ENCODE measurements around the gene OBSL1. TPM values are rescaled to one million over a fixed set of nuclear protein-coding genes. Genes with fewer than 3 reads are reported as not detected.

The OBSL1 gene
- total and polyA plus RNA-seq, 2 donors from 2014 or later = 89.5 to 123 TPM

DNA sequence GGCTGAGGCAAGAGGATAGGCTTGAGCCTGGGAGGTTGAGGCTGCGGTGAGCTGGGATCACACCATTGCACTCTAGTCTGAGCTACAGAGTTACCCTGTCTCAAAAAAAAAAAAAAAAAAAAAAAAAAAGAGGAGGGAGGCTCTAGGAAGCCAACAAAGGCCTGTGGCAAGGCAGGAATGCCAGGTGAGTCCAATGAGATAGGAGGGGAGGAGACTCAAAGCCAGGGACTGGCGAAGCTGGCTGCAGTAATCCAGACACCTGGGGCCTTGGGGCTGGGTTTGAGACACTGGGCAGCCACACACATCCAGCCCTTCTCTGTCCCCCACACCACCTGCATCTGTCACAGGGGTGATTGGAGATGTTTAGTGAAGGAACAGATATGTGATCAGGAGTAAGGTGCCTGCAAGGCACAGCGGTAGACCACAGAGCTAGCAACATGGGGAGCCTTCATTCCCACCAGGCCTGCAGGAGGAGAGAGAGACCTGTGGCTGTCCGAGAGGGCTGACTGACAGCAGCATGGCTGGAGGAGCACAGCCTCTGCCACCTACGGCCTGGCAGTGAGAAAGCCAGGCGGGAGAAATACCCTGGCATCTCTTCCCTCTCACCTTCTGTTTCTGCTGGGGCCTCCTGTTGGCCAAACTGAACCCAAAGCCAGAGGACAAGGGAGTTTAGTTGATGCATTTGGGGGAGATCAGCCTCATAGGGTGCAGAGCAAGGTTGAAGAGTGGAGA is 37.2 kb downstream of the OBSL1 start:
- no peak overlapping the region for H3K4me3 ChIP-seq (ENCODE audit: low read length in 3 of 3)
- DNase-seq = no peak
- no peak for TF ChIP-seq CTCF (IDR thresholded peaks at IDR 0.05; ENCODE audit: borderline replicate concordance, extremely low read depth, insufficient read depth)
- intact Hi-C loops (cut with DNase I) = loop anchor here (10.0 kb wide), 1 partner anchor 129 kb away; no protein-coding TSS in a partner anchor
- no peak overlapping the region for H3K27ac ChIP-seq (ENCODE audit: low read depth in 2 of 2, low read length in 2 of 2)
- FAIRE-seq = no peak
- H3K4me1 ChIP-seq (ENCODE audit: control insufficient read depth in 2 of 3, insufficient read depth in 2 of 3, low read depth in 1 of 3, low read length in 3 of 3) = no peaks in the 10 kb centered on the region
- no peaks in the 10 kb centered on the region for H3K9me3 ChIP-seq (ENCODE audit: control insufficient read depth in 2 of 3, insufficient read depth in 1 of 3, low read length in 3 of 3)
- H3K9ac ChIP-seq (ENCODE audit: low read length in 3 of 3) = no peak overlapping the region
- peaks cover under 1% of the 10 kb centered on the region for H3K27me3 ChIP-seq (ENCODE audit: control insufficient read depth, insufficient read depth, low read length)
- no peaks in the 10 kb centered on the region for H3K36me3 ChIP-seq (ENCODE audit: control insufficient read depth in 2 of 3, insufficient read depth in 3 of 3, low read length in 3 of 3)

GRCh38 chr2:219532378-219532649 is 39.0 kb downstream of the OBSL1 start:
- no peak for DNase-seq
- no peak for TF ChIP-seq CTCF (IDR thresholded peaks at IDR 0.05; ENCODE audit: borderline replicate concordance, extremely low read depth, insufficient read depth)
- H3K27me3 ChIP-seq (ENCODE audit: control insufficient read depth, insufficient read depth, low read length) = peaks cover 6% of the 10 kb centered on the region
- intact Hi-C loops (cut with DNase I) = loop anchor here (10.0 kb wide), 1 partner anchor 128 kb away; no protein-coding TSS in a partner anchor
- H3K4me1 ChIP-seq (ENCODE audit: control insufficient read depth in 2 of 3, insufficient read depth in 2 of 3, low read depth in 1 of 3, low read length in 3 of 3) = no peaks in the 10 kb centered on the region
- H3K4me3 ChIP-seq (ENCODE audit: low read length in 3 of 3) = no peak overlapping the region
- H3K9me3 ChIP-seq (ENCODE audit: control insufficient read depth in 2 of 3, insufficient read depth in 1 of 3, low read length in 3 of 3) = no peaks in the 10 kb centered on the region
- no peaks in the 10 kb centered on the region for H3K36me3 ChIP-seq (ENCODE audit: control insufficient read depth in 2 of 3, insufficient read depth in 3 of 3, low read length in 3 of 3)
- FAIRE-seq = no peak
- no peak overlapping the region for H3K27ac ChIP-seq (ENCODE audit: low read depth in 2 of 2, low read length in 2 of 2)
- no peak overlapping the region for H3K9ac ChIP-seq (ENCODE audit: low read length in 3 of 3)

DNA sequence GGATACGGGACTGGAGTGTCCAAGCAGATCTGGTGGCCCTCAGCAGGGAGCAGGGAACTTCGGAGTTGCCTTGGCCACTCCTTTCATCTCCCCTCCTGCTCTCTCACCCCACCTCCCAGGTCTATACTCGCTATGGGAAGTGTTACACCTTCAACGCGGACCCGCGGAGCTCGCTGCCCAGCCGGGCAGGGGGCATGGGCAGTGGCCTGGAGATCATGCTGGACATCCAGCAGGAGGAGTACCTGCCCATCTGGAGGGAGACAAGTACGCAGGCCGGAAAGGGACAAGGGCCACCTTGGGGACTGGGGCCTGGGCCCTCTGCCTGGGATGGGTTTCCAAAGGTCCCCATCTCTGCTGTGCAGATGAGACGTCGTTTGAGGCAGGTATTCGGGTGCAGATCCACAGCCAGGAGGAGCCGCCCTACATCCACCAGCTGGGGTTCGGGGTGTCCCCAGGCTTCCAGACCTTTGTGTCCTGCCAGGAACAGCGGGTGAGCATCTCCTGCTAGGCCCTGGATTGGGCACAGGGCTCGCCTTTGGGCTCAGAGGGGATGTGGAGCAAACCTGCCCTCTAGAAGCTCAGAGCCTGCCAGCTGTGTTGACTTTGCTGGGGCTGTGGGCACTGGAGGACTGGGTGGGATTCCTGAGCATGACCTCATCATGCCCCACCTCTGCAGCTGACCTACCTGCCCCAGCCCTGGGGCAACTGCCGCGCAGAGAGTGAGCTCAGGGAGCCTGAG is 39.5 kb downstream of the OBSL1 start:
- H3K4me1 ChIP-seq (ENCODE audit: control insufficient read depth in 2 of 3, insufficient read depth in 2 of 3, low read depth in 1 of 3, low read length in 3 of 3) = no peaks in the 10 kb centered on the region
- no peak for FAIRE-seq

More for the DNA sequence above, 39.5 kb downstream of the OBSL1 start:
- Histone ChIP-seq H3K36me3 (ENCODE audit: control insufficient read depth in 2 of 3, insufficient read depth in 3 of 3, low read length in 3 of 3) (no peaks in the 10 kb centered on the region), H3K9ac (ENCODE audit: low read length in 3 of 3) (no peak overlapping the region), H3K27ac (ENCODE audit: low read depth in 2 of 2, low read length in 2 of 2) (no peak overlapping the region), H3K9me3 (ENCODE audit: control insufficient read depth in 2 of 3, insufficient read depth in 1 of 3, low read length in 3 of 3) (no peaks in the 10 kb centered on the region), H3K4me3 (ENCODE audit: low read length in 3 of 3) (no peak overlapping the region), H3K27me3 (ENCODE audit: control insufficient read depth, insufficient read depth, low read length) (peaks cover 6% of the 10 kb centered on the region)
- TF ChIP-seq CTCF (IDR thresholded peaks at IDR 0.05; ENCODE audit: borderline replicate concordance, extremely low read depth, insufficient read depth) = no peak
- intact Hi-C loops (cut with DNase I) = loop anchor here (10.0 kb wide), 1 partner anchor 127 kb away; no protein-coding TSS in a partner anchor
- no peak for DNase-seq

All from kidney (tissue), 14 donors.